K562 (cell line): ENCODE data around the gene NCBP2.

Experiments used
- ATF1 ChIP-seq, 2 experiments: fragments of 450-650 bp in 1 of 2; IDR thresholded peaks; 2 replicates each; pipeline ENCODE4 v1.6.1; 2016; ENCODE audit warnings: missing compliant biosample characterization in 1 of 2, missing genetic modification characterization in 1 of 2
- CBX5 ChIP-seq: IDR thresholded peaks from 2 replicates; pipeline ENCODE4 v1.6.1; 2014; ENCODE audit warnings: low read depth, borderline replicate concordance
- CTCF ChIP-seq, 3 experiments: IDR thresholded peaks in 2 of 3; conservative IDR thresholded peaks in 1 of 3; 2 replicates each; pipeline ENCODE4 v1.5.1; 2011 to 2012; ENCODE audit warnings: low read length in 3 of 3, mild to moderate bottlenecking in 3 of 3, control low read depth in 2 of 3, improper control_type of control experiment in 1 of 3, inconsistent platforms in 1 of 3, low read depth in 1 of 3, mixed read lengths in 1 of 3, moderate library complexity in 1 of 3; ENCODE audit not compliant: insufficient read depth in 2 of 3
- EP300 ChIP-seq: IDR thresholded peaks from 2 replicates; pipeline ENCODE4 v1.6.1; 2012; ENCODE audit warnings: low read length, improper control_type of control experiment
- FOXK1 ChIP-seq: sonication (generic); formaldehyde crosslinking; IDR thresholded peaks from 2 replicates; pipeline ENCODE4 v1.8.0; 2022; ENCODE audit warnings: missing genetic modification reagents, mild to moderate bottlenecking, borderline replicate concordance
- MYBL2 ChIP-seq, 2 experiments: fragments of 450-650 bp in 1 of 2; sonication (generic) in 1 of 2; formaldehyde crosslinking in 1 of 2; IDR thresholded peaks; 2 replicates each; pipeline versions ENCODE4 v1.6.1 to v1.8.1; 2017 to 2022; ENCODE audit warnings: borderline replicate concordance in 1 of 2, inconsistent platforms in 1 of 2, low read depth in 1 of 2, mild to moderate bottlenecking in 1 of 2, missing genetic modification reagents in 1 of 2, moderate library complexity in 1 of 2
- SIX5 ChIP-seq, 2 experiments: IDR thresholded peaks; 2 replicates each; pipeline ENCODE4 v1.6.1; 2011; ENCODE audit warnings: low read length in 2 of 2, borderline replicate concordance in 1 of 2, low read depth in 1 of 2, mild to moderate bottlenecking in 1 of 2, moderate library complexity in 1 of 2; ENCODE audit not compliant: insufficient read depth in 1 of 2
- SLC30A9 ChIP-seq: fragments of 250-450 bp; sonication (Bioruptor Pico); IDR thresholded peaks from 2 replicates; pipeline ENCODE4 v1.8.0; 2022; ENCODE audit warnings: mild to moderate bottlenecking, moderate library complexity
- SMARCA5 ChIP-seq: fragments of 450-650 bp; IDR thresholded peaks from 2 replicates; pipeline ENCODE4 v1.6.1; 2016
- THAP12 ChIP-seq: fragments of 250-450 bp; sonication (Bioruptor Pico); IDR thresholded peaks from 2 replicates; pipeline ENCODE4 v1.9.0; 2021; ENCODE audit warnings: mild to moderate bottlenecking, inconsistent platforms
- TF ChIP-seq, protein P1 (sequence below), 2 experiments: fragments of 450-650 bp; IDR thresholded peaks; 2 replicates each; pipeline ENCODE4 v1.6.1; 2018; ENCODE audit warnings: mild to moderate bottlenecking in 2 of 2, low read depth in 1 of 2; ENCODE audit not compliant: partially characterized antibody in 2 of 2
- TF ChIP-seq, protein P2 (sequence below): sonication (generic); formaldehyde crosslinking; IDR thresholded peaks from 2 replicates; pipeline ENCODE4 v1.8.0; 2022; ENCODE audit warnings: mild to moderate bottlenecking, missing genetic modification reagents, borderline replicate concordance

DNA sequence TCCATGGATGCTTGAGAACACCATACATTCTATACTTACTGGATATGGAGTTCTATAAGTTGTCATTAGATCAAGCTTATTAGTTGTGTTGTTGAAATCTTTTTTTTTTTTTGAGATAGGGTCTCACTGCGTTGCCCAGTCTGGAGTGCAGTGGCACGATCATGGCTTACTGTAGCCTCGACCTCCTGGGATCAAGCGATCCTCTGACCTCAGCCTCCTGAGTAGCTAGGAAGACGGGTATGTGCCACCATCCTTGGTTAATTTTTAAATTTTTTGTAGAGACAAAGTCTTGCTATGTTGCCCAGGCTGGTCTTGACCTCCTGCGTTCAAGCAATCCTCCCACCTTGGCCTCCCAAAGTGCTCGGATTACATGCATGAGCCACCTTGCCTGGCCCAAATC lies 12.5 kb upstream of the NCBP2 start:
- TF ChIP-seq THAP12 (CRISPR knock-in tag), result no peak
- no peak for TF ChIP-seq MYBL2 (IDR thresholded peaks at IDR 0.05; ENCODE audit: low read depth)
- no peak for TF ChIP-seq MYBL2 (CRISPR knock-in tag; IDR thresholded peaks at IDR 0.05; ENCODE audit: borderline replicate concordance)
- no peak for TF ChIP-seq CTCF (IDR thresholded peaks at IDR 0.05 in 2 of 3, conservative IDR thresholded peaks at IDR 0.05 in 1 of 3; ENCODE audit: insufficient read depth in 2 of 3, low read depth in 1 of 3, low read length in 3 of 3)
- no peak for TF ChIP-seq ATF1 (CRISPR knock-in tag; IDR thresholded peaks at IDR 0.05)
- TF ChIP-seq ATF1 (tag; IDR thresholded peaks at IDR 0.05), result no peak
- no peak for TF ChIP-seq SMARCA5
- no peak for TF ChIP-seq FOXK1
- TF ChIP-seq, protein P1, sequence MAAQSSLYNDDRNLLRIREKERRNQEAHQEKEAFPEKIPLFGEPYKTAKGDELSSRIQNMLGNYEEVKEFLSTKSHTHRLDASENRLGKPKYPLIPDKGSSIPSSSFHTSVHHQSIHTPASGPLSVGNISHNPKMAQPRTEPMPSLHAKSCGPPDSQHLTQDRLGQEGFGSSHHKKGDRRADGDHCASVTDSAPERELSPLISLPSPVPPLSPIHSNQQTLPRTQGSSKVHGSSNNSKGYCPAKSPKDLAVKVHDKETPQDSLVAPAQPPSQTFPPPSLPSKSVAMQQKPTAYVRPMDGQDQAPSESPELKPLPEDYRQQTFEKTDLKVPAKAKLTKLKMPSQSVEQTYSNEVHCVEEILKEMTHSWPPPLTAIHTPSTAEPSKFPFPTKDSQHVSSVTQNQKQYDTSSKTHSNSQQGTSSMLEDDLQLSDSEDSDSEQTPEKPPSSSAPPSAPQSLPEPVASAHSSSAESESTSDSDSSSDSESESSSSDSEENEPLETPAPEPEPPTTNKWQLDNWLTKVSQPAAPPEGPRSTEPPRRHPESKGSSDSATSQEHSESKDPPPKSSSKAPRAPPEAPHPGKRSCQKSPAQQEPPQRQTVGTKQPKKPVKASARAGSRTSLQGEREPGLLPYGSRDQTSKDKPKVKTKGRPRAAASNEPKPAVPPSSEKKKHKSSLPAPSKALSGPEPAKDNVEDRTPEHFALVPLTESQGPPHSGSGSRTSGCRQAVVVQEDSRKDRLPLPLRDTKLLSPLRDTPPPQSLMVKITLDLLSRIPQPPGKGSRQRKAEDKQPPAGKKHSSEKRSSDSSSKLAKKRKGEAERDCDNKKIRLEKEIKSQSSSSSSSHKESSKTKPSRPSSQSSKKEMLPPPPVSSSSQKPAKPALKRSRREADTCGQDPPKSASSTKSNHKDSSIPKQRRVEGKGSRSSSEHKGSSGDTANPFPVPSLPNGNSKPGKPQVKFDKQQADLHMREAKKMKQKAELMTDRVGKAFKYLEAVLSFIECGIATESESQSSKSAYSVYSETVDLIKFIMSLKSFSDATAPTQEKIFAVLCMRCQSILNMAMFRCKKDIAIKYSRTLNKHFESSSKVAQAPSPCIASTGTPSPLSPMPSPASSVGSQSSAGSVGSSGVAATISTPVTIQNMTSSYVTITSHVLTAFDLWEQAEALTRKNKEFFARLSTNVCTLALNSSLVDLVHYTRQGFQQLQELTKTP (IDR thresholded peaks at IDR 0.05; ENCODE audit: low read depth in 1 of 2, partially characterized antibody in 2 of 2), result no peak
- no peak for TF ChIP-seq SIX5 (IDR thresholded peaks at IDR 0.05; ENCODE audit: borderline replicate concordance in 1 of 2, insufficient read depth in 1 of 2, low read depth in 1 of 2, low read length in 2 of 2)
- no peak for TF ChIP-seq EP300
- TF ChIP-seq, protein P2, sequence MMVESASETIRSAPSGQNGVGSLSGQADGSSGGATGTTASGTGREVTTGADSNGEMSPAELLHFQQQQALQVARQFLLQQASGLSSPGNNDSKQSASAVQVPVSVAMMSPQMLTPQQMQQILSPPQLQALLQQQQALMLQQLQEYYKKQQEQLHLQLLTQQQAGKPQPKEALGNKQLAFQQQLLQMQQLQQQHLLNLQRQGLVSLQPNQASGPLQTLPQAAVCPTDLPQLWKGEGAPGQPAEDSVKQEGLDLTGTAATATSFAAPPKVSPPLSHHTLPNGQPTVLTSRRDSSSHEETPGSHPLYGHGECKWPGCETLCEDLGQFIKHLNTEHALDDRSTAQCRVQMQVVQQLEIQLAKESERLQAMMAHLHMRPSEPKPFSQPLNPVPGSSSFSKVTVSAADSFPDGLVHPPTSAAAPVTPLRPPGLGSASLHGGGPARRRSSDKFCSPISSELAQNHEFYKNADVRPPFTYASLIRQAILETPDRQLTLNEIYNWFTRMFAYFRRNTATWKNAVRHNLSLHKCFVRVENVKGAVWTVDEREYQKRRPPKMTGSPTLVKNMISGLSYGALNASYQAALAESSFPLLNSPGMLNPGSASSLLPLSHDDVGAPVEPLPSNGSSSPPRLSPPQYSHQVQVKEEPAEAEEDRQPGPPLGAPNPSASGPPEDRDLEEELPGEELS, result no peak
- no peak for TF ChIP-seq CBX5
- TF ChIP-seq SLC30A9 (CRISPR knock-in tag), result no peak
